H54 (cell line): ENCODE measurements around the gene ELFN2.

Source experiments
- DNase-seq: peaks from one replicate; pipeline ENCODE4 v3.0.0; 2011; ENCODE audit warnings: low spot score, mixed read lengths; ENCODE audit not compliant: insufficient read length
- FAIRE-seq: peaks from 3 replicates; lab custom pipeline; 2011; peaks lifted over from hg19 to GRCh38; lab: Jason Lieb, UNC
- POLR2A ChIP-seq: IDR thresholded peaks from 2 replicates; pipeline ENCODE4 v1.6.1; 2011; ENCODE audit warnings: low read depth, mild to moderate bottlenecking, low read length

Gene ELFN2

DNA sequence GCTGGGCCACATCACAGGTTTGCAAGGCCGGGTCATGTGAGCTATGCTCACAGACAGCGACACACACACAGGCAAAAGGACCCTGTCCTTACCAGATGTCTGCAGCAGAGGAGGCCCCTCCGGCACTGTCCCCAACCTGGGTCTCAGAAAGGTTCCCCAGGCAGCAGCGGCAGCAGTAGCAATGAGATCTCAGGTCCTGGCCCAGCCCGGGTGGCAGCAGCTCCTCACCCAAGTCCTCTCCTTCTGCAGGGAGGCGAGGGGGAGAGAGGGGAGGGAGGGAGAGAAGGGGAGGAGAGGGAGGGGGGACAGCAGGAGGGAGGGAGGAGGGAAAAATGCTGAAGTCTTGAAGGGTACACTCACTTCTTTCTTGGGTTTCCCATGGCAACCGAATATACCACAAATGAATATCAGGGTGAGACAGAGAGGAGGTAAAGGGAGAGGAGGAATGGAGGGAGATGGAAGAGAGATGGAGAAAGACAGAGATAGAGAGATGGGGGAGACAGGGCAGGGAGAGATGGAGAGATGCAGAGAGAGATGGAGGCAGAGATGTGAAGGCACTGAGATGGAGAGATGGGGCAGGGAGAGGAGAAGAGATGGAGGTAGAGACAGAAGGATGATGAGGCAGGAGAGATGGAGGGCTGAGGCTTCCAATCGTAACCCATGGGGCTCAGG is 9.5 kb downstream of the ELFN2 start:
- no peak for TF ChIP-seq POLR2A
- FAIRE-seq (no peak), DNase-seq (no peak)

DNA sequence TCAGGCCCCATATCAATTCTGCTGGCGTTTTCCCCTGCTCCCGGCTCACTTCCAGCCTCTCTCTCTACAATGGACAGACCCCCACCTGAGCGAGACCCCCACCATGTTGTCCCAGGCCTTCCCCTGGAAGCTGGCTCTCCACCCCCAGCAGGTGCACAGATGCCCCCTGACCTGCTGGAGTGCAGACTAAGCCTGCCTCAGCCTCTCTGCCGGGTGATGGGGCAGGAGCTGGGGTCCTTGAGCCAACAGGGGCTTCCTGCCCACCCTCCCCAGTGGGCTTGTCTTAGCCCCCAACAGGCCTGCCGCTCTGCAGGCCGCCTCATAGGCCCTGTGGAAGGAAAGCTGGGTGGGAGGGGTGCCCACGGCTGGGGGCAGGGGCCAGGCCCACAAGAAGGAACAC is 10.0 kb downstream of the ELFN2 start:
- no peak for FAIRE-seq
- no peak for DNase-seq
- TF ChIP-seq POLR2A = no peak

DNA sequence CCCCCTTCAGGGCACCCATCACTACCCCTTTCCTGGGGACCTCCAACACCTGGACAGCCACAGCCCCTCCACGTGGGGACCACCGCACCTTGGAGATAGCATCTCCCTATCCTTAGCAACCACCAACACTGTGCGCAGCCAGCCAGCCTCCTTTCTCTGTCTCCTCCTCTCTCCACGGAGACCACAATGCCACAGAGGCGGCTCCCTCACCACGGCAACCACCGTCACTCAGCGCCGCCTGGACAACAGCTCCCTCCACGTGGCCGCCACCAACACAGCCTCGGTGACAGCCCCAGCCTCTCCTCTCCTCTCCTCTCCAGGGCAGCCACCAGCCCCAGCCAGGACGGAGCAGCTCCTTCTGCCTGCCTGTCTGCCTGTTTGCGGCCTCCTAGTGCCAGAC is 10.5 kb downstream of the ELFN2 start:
- TF ChIP-seq POLR2A = no peak
- FAIRE-seq = no peak
- DNase-seq = no peak

DNA sequence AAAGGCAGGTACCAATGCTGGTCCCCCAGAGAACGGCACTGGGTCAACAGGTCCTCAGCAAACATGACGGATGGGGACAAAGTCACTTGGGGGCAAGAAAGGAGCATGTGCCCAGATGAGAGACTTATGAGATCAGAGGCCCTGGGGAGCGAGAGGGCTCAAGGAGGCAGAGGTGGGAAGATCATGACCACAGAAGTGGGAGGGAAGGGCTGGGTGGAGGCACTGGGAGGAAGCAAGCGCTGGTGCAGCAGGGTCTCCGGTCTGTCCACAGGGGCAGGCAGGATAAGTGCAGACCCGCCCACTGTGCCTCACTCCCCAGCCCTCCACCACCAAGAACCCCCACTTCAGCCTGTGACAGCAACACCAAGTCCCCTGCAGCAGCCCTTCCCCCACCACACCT is 10.9 kb downstream of the ELFN2 start:
- no peak for TF ChIP-seq POLR2A
- FAIRE-seq = no peak
- no peak for DNase-seq

DNA sequence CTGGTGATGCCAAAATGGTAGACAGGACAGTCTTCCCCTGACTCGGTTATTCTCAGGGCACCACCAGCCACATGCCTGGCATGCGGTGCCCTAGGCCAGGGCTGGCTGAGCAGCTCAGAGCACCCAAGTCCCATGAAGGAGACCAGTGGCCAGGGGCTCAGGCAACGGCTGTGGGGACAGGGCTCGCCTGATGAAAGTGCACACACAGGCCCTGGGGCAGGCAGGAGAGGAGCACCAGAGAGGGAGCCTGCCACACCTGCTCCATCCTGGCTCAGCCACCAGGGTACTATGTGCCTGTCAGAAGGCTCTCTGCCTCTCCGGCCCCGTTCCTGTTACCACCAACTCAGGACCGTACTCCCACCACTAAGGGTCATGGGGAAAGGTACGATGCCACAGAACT is 12.1 kb downstream of the ELFN2 start:
- no peak for FAIRE-seq
- no peak for DNase-seq
- TF ChIP-seq POLR2A = no peak

DNA sequence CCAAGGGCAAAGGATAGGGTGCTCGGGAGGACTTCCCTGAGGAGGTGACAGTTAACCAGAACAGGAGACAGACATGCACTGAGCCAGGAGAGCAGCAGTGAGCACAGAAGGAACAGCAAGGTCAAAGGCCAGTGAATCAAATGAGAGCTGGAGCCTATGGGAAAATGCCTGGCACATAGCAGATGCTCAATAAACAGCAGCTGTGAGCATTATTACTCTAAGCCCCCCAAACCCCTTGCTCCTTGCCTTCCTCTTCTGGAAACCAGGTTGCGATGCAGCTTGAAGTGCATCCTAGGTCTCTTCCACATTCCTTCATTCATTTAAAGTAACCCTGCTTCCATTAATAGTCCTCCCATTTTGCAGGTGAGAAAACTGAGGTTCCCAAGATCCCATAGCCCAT is 13.0 kb downstream of the ELFN2 start:
- no peak for FAIRE-seq

DNA sequence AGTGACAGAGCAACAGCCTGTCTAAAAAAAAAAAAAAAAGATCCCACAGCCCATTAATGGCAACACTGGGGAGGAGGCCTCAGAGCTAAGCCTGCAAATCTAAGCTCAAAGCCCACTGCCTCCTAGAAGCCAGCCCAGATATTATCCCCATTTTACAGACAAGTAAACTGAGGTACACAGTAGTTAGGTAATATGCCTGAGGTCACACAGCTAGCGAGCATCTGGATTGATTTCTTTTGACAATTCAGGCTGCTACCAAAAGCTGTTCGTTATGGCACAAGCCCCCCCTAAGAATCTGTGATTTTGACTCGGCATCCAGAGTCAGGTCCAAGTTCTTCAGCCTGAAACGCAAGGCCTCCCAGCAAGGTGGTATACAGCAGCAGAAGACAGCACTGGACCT is 13.7 kb downstream of the ELFN2 start:
- no peak for FAIRE-seq
- no peak for DNase-seq
- TF ChIP-seq POLR2A = no peak

More for the DNA sequence above, 13.0 kb downstream of the ELFN2 start:
- no peak for DNase-seq
- TF ChIP-seq POLR2A = no peak

DNA sequence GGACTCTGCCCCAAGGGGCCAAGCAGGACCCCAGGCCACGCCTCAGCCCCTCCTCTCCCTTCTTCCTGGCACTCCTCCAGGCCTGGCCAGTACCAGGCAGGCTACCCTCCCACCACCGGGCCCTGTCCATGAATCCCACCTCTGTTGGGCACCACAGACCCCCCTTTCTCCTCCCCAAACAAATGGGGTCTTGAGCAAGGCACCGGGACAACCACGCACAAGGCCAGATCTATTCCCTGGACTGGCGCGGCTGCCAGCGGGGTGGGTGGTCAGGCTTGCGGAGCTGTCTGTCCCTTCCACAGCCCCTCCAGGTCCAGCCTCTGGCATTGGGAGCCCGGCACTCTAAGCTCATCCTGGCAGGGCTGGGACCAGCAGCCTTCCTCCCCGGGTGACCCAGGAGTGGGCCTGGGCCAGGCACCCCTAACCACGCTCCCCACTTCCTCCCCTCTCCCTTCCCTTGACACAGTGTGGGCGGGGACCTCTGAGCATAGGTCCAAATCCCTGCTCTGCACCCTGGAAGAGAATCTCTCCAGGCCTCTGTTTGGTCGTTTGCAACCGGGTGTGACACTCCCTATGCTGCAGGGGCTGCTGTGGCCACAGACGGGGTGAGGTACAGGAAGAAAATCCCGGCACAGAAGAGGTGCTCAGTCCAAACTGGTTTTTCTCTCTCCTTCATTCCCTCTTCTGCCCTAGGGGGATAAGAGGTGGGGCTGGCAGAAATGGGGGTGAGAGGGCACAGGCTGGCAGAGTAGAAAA is 14.6 kb downstream of the ELFN2 start:
- TF ChIP-seq POLR2A = no peak
- FAIRE-seq = no peak
- no peak for DNase-seq

DNA sequence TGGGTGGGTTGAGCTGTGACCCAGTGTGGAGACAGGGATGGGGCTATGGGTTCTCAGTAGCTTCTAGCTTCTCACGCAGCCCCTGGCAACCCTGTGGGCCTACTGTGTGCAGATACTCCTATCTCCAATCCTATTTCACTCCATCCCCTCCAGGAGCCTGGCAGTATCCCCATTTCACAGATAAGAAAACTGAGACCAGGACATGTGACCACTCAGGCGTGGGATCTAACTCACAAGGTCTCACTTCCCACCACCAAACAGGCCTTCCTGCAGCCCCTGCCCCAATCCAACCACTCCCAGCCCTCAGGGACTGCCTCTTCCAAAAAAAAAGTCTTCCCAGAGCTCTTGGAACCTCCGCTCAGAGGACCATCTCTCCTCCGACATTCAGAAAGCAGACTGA is 15.6 kb downstream of the ELFN2 start:
- TF ChIP-seq POLR2A = no peak
- no peak for FAIRE-seq

DNA sequence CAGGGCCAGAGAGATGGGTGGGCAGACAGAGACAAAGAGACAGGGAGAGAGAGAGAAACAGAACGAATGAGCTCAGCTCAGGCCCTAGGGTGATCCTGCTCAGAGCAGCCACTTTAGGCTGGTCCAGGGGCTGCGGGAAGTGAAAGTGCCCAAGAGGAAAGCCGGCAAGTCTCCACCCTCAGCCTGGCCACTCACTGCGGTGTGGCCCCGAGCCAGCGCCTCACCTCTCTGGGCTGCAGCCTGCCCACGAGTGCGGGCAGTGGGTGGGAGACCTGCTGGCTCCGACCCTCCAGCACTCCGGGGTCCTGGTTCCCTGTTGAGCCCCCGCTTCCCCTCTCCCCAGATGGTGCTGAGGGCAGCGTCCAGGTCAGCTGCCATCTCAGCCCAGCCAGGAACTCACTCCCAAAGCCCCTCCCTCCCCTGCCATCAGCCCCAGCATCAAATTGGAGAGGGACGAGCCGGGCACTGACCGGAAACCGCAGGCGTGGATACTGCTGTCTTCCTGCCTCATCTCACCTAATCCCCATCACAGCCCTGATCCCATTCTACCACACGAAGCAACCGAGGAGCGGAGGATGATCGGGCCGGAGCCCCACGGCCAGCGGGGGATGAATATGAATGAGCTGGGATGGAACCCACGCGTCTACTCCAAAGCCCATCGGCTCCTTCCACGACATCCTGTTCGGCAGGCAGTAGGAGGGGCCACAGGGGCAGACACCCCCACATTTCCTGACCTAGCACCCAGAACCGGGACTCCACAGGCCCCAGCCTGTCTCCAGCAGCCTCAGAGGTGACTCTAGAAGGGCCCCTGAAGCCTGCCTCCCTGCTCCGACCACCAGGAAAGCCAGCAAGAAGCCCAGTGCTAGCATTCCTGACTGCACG is 16.9 kb downstream of the ELFN2 start:
- DNase-seq (no peak), FAIRE-seq (no peak)
- TF ChIP-seq POLR2A = no peak

More for the DNA sequence above, 15.6 kb downstream of the ELFN2 start:
- no peak for DNase-seq

DNA sequence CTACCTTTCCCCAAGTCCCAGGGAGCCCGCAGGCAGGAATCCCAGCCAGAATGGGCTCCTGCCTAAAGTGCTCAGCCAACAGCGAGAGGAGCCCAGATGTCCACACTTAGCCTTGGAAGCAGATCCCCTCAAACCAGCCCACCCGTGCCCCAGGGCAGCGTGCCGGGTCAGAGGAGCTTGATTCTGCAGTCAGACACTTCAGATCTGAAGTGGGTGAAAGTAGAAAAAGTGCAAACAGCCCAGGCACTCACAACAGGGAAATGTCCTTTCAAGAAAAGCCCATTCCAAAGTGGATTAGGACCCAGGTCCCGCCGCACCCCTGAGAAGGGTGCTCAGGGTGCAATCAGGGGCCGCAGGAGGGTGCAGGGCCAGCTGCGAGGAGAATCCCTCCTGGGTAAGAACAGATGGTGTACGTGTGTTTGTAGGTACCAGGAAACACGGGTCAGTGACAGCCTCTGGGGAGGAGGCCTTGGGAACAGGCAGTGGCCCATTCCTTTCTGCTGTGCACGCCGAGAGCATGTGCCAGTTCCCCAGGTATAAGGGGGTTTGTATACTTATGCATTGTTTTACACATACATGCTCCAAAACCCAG is 17.7 kb downstream of the ELFN2 start:
- FAIRE-seq (no peak), DNase-seq (no peak)
- no peak for TF ChIP-seq POLR2A

DNA sequence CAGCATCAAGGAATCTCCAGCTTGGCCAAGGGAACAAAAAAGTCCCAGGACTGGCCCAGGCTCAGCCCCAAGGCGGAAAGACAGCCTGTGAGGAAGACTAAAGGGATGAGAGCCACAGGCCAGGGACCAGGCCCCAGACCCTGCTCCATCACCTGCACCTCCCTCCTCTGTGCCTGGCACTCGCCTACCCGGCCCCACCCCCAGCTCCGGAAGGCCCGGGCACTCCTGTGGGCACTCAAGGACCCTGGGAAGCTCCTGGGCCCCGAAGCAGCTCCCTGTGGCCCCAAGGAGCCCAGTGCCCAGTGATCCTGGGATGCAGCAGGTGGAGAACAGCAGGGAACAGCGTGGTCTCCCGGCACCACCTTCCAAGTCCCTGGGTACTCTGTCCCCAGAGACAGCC is 18.2 kb downstream of the ELFN2 start:
- no peak for FAIRE-seq
- no peak for DNase-seq
- no peak for TF ChIP-seq POLR2A

DNA sequence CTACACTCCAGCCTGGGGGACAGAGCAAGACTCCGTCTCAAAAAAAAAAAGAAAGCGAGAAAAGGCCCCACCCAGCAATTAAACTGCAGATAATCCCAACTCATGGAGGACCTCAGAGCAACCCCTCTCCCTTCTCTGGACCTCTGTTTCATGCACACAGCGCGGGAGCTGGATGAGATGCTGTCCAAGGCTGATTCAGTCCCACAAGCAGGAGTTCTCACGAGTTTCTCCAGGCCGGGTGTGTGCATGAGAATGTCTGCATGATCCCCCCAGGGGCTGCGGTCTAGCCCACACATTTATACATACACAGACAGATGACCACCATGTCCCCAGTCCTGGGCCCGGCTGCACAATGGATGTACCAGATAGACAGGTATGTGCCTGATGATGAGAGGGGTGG is 19.4 kb downstream of the ELFN2 start:
- TF ChIP-seq POLR2A = no peak
- FAIRE-seq = no peak
- no peak for DNase-seq
